Urinary bladder (tissue), 4 donors: ENCODE results near the gene YIPF5. TPM values are rescaled to one million over a fixed set of nuclear protein-coding genes. Genes with fewer than 3 reads are reported as not detected.

Experiments used
- DNase-seq: peaks from one replicate; pipeline ENCODE4 v3.0.0-alpha.2; 2015; ENCODE audit errors: extremely low spot score
- H3K27ac ChIP-seq: one replicate; pipeline ENCODE4 v1.5.1; 2013; ENCODE audit warnings: low read depth, mild to moderate bottlenecking, moderate library complexity
- H3K36me3 ChIP-seq: one replicate; pipeline ENCODE4 v1.6.1; 2013; ENCODE audit warnings: mild to moderate bottlenecking, moderate library complexity; ENCODE audit not compliant: insufficient read depth
- H3K4me1 ChIP-seq: one replicate; pipeline ENCODE4 v1.6.1; 2013; ENCODE audit warnings: mild to moderate bottlenecking, moderate library complexity; ENCODE audit not compliant: insufficient read depth
- H3K4me3 ChIP-seq: one replicate; pipeline ENCODE4 v1.5.1; 2013; ENCODE audit warnings: low read depth, low read length
- WGBS: extraction: QIAGEN DNeasy Blood & Tissue Kit; methylation state at CpG from one replicate; pipeline ENCODE4 v1.1.7; 2013; 5-methylcytosine and 5-hydroxymethylcytosine counted together
- polyA plus RNA-seq: library from polyadenylated mRNA; stranded (reverse); fragments of 200-250 nt; gene quantifications from one replicate; pipeline ENCODE4 v1.2.3, GENCODE V29; 2013
- small RNA-seq: library from RNA; depleted of rRNA; stranded (forward); fragments of <200 nt; gene quantifications from one replicate; pipeline ENCODE3, GENCODE V24; 2014
- total RNA-seq: library from RNA; depleted of rRNA; stranded (reverse); fragments of >200 nt; gene quantifications from one replicate; pipeline ENCODE4 v1.2.3, GENCODE V29; 2014
- donor health status: healthy with polysubstance abuse.
- donor health status: healthy.

The YIPF5 gene
- total and polyA plus RNA-seq, 2 donors, result 24.2 to 76.2 TPM

GRCh38 chr5:144128844-144129243 is 41.6 kb downstream of the YIPF5 start:
- H3K4me1 ChIP-seq, result no peaks in the 10 kb centered on the region
- no peak overlapping the region for H3K27ac ChIP-seq
- DNase-seq, result no peak
- H3K4me3 ChIP-seq, result no peak overlapping the region
- WGBS, result 66% methylated on average over 4 of the region's 4 CpGs
- no peaks in the 10 kb centered on the region for H3K36me3 ChIP-seq

- H3K27ac ChIP-seq, result no peak overlapping the region
- no peaks in the 10 kb centered on the region for H3K4me1 ChIP-seq
- DNase-seq, result no peak
- no peak overlapping the region for H3K4me3 ChIP-seq
- no peaks in the 10 kb centered on the region for H3K36me3 ChIP-seq
- WGBS, result 89% methylated on average over 4 of the region's 4 CpGs
Observed at GRCh38 chr5:144126707-144127106, 43.8 kb downstream of the YIPF5 start.

GRCh38 chr5:144125163-144125726 is 45.2 kb downstream of the YIPF5 start:
- Histone ChIP-seq H3K4me3 (no peak overlapping the region), H3K27ac (no peak overlapping the region), H3K36me3 (no peaks in the 10 kb centered on the region), H3K4me1 (no peaks in the 10 kb centered on the region)
- WGBS, result 47% methylated on average over 4 of the region's 4 CpGs
- no peak for DNase-seq

- DNase-seq, result no peak
- no peaks in the 10 kb centered on the region for H3K36me3 ChIP-seq
- no peak overlapping the region for H3K27ac ChIP-seq
- H3K4me1 ChIP-seq, result no peaks in the 10 kb centered on the region
- WGBS, result 89% methylated on average over 3 of the region's 3 CpGs
- no peak overlapping the region for H3K4me3 ChIP-seq
Observed at GRCh38 chr5:144122641-144123040, 47.8 kb downstream of the YIPF5 start.

- DNase-seq, result no peak
- no peaks in the 10 kb centered on the region for H3K4me1 ChIP-seq
- H3K27ac ChIP-seq, result no peak overlapping the region
- H3K36me3 ChIP-seq, result no peaks in the 10 kb centered on the region
- WGBS, result 74% methylated on average over 2 of the region's 2 CpGs
- no peak overlapping the region for H3K4me3 ChIP-seq
Observed at GRCh38 chr5:144122081-144122480, 48.4 kb downstream of the YIPF5 start.

GRCh38 chr5:144121577-144121976 is 48.9 kb downstream of the YIPF5 start:
- no peak overlapping the region for H3K27ac ChIP-seq
- H3K36me3 ChIP-seq, result no peaks in the 10 kb centered on the region
- no peaks in the 10 kb centered on the region for H3K4me1 ChIP-seq
- H3K4me3 ChIP-seq, result no peak overlapping the region
- DNase-seq, result no peak
- 82% methylated on average over 1 of the region's 1 CpG for WGBS

GRCh38 chr5:144120661-144121180 is 49.7 kb downstream of the YIPF5 start:
- no peaks in the 10 kb centered on the region for H3K4me1 ChIP-seq
- H3K36me3 ChIP-seq, result no peaks in the 10 kb centered on the region
- WGBS, result 66% methylated on average over 2 of the region's 2 CpGs
- H3K27ac ChIP-seq, result no peak overlapping the region
- no peak overlapping the region for H3K4me3 ChIP-seq
- DNase-seq, result no peak

- H3K27ac ChIP-seq, result no peak overlapping the region
- no peaks in the 10 kb centered on the region for H3K36me3 ChIP-seq
- H3K4me1 ChIP-seq, result no peaks in the 10 kb centered on the region
- no peak for DNase-seq
- no peak overlapping the region for H3K4me3 ChIP-seq
Observed at GRCh38 chr5:144117412-144117811, 53.0 kb downstream of the YIPF5 start.

GRCh38 chr5:144114571-144114970 is 55.9 kb downstream of the YIPF5 start:
- no peak for DNase-seq
- no peak overlapping the region for H3K4me3 ChIP-seq
- 0% methylated on average over 1 of the region's 1 CpG for WGBS
- H3K4me1 ChIP-seq, result no peaks in the 10 kb centered on the region
- H3K27ac ChIP-seq, result no peak overlapping the region
- no peaks in the 10 kb centered on the region for H3K36me3 ChIP-seq

Small RNA genes lying within 50 kb of the gene (small RNA-seq; reads per million reads assigned to genes)
- not detected for gene RN7SL87P

Other genes starting within 250 kb of the YIPF5 start
- gene KCTD16, start 214 bp upstream of the YIPF5 start, total RNA-seq, result 1.6 TPM
- 0.06 TPM for gene KCTD16, start 214 bp upstream of the YIPF5 start, polyA plus RNA-seq